ENCODE measurements around the gene GNG8.
A peak's percentile ranks its signal among the peaks of the same experiment; 100 is the strongest.

GNG8 gene

DNA sequence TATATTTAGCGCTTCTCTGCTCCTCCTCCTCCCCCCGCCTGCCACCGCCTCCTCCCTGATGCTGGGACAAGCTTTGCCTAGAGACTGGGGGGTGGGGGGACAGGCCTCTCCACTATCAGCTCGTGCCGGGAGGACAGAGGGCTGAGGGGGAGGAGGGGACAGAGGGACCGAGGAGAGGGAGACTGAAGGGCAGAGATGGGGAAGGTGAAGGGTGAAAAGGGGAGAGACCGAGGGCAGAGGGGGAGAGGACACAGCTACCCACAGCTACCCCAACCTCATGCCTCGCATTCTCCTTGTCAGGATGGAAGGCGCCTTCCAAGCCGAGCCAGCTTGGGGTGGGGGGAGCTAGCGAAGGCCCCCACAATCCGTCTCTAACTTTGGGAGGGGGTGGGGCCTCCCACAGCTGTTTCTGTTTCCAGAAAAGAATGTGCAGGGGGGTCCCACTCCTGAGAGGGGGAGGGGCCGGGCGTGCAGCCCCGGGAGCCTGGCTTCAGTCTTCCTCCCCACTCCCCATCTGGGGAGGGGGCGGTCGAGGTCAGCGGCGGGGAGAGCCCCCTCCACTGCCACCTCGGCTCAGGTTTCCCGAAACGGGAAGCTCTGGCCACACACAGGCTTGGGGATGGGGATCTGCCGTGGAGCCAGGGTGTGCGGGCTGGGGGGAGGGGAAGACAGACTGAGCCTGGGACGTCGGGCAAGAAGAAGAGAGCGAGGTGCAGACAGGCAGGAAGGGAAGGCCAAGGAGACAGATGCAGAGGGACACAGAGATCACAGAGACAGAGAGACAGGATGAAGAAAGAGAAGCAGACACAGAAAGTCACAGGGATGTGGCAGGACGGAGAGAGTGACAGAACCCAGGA is 23.4 kb upstream of the GNG8 start (continued):
- TF ChIP-seq ZNF449 (tag by site-specific recombination; IDR thresholded peaks at IDR 0.05) (no peak), ZNF18 (tag by site-specific recombination; IDR thresholded peaks at IDR 0.05) (no peak), CTCF (tag by site-specific recombination; IDR thresholded peaks at IDR 0.05) (no peak), ZNF426 (tag by site-specific recombination; IDR thresholded peaks at IDR 0.05) (no peak), ZNF621 (tag by site-specific recombination; IDR thresholded peaks at IDR 0.05) (no peak), ZNF23 (tag by site-specific recombination; IDR thresholded peaks at IDR 0.05; ENCODE audit: borderline replicate concordance) (no peak), SETDB1 (IDR thresholded peaks at IDR 0.05; ENCODE audit: insufficient read length, low read length) (no peak), ZNF658 (tag by site-specific recombination; IDR thresholded peaks at IDR 0.05) (no peak), EGR2 (tag by site-specific recombination; IDR thresholded peaks at IDR 0.05; ENCODE audit: low read depth) (0 out of 2 replicates have a peak, but pooled peaks have one; percentile 11), SCRT2 (tag by site-specific recombination; IDR thresholded peaks at IDR 0.05) (no peak), ZNF274 (IDR thresholded peaks at IDR 0.05; ENCODE audit: low read length) (no peak), ZNF274 (tag by site-specific recombination; IDR thresholded peaks at IDR 0.05; ENCODE audit: borderline replicate concordance) (no peak), ZNF341 (tag by site-specific recombination; IDR thresholded peaks at IDR 0.05; ENCODE audit: low read depth) (peak; percentile 49; the same call in 1 of the 2 replicates), ZFP41 (tag by site-specific recombination; IDR thresholded peaks at IDR 0.05; ENCODE audit: borderline replicate concordance) (no peak), OSR2 (tag by site-specific recombination; IDR thresholded peaks at IDR 0.05) (no peak), ZNF510 (tag by site-specific recombination; IDR thresholded peaks at IDR 0.05; ENCODE audit: insufficient replicate concordance) (no peak), ZNF114 (tag by site-specific recombination; IDR thresholded peaks at IDR 0.05) (no peak), ZNF473 (tag by site-specific recombination; IDR thresholded peaks at IDR 0.05) (no peak), ZNF133 (tag by site-specific recombination; IDR thresholded peaks at IDR 0.05) (no peak), ZNF138 (tag by site-specific recombination; IDR thresholded peaks at IDR 0.05; ENCODE audit: borderline replicate concordance) (no peak), ZNF645 (tag by site-specific recombination; IDR thresholded peaks at IDR 0.05) (no peak), ZSCAN16 (tag by site-specific recombination; IDR thresholded peaks at IDR 0.05) (no peak), ZNF140 (tag by site-specific recombination; IDR thresholded peaks at IDR 0.05) (no peak), ZBTB20 (tag by site-specific recombination; IDR thresholded peaks at IDR 0.05) (no peak), ZNF596 (tag by site-specific recombination; IDR thresholded peaks at IDR 0.05) (peak; percentile 37; the same call in 1 of the 2 replicates)
- TF ChIP-seq, protein P1, sequence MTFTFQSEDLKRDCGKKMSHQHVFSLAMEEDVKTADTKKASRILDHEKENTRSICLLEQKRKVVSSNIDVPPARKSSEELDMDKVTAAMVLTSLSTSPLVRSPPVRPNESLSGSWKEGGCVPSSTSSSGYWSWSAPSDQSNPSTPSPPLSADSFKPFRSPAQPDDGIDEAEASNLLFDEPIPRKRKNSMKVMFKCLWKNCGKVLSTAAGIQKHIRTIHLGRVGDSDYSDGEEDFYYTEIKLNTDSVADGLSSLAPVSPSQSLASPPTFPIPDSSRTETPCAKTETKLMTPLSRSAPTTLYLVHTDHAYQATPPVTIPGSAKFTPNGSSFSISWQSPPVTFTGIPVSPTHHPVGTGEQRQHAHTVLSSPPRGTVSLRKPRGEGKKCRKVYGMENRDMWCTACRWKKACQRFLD (tag by site-specific recombination; IDR thresholded peaks at IDR 0.05), result no peak
- TF ChIP-seq, protein P2, sequence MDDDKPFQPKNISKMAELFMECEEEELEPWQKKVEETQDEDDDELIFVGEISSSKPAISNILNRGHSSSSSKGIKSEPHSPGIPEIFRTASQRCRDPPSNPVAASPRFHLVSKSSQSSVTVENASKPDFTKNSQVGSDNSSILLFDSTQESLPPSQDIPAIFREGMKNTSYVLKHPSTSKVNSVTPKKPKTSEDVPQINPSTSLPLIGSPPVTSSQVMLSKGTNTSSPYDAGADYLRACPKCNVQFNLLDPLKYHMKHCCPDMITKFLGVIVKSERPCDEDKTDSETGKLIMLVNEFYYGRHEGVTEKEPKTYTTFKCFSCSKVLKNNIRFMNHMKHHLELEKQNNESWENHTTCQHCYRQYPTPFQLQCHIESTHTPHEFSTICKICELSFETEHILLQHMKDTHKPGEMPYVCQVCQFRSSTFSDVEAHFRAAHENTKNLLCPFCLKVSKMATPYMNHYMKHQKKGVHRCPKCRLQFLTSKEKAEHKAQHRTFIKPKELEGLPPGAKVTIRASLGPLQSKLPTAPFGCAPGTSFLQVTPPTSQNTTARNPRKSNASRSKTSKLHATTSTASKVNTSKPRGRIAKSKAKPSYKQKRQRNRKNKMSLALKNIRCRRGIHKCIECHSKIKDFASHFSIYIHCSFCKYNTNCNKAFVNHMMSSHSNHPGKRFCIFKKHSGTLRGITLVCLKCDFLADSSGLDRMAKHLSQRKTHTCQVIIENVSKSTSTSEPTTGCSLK (tag by site-specific recombination; IDR thresholded peaks at IDR 0.05), result no peak
- TF ChIP-seq, protein P3, sequence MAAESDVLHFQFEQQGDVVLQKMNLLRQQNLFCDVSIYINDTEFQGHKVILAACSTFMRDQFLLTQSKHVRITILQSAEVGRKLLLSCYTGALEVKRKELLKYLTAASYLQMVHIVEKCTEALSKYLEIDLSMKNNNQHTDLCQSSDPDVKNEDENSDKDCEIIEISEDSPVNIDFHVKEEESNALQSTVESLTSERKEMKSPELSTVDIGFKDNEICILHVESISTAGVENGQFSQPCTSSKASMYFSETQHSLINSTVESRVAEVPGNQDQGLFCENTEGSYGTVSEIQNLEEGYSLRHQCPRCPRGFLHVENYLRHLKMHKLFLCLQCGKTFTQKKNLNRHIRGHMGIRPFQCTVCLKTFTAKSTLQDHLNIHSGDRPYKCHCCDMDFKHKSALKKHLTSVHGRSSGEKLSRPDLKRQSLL (tag by site-specific recombination; IDR thresholded peaks at IDR 0.05), result no peak; the same call in 1 of the 2 replicates

Data from HEK293 (cell line).